Glomerular endothelial cell (primary cell): Measurements from ENCODE around the gene ADORA2A. TPM values are rescaled to one million over a fixed set of nuclear protein-coding genes. Genes with fewer than 3 reads are reported as not detected.

ENCODE experiments used
- DNase-seq: peaks from one replicate; pipeline ENCODE4 v3.0.0-alpha.2; 2011; ENCODE audit warnings: low read depth, low spot score; ENCODE audit errors: extremely low read depth
- total RNA-seq: library from RNA; depleted of rRNA; stranded (reverse); fragments of >200 nt; gene quantifications from 2 replicates; pipeline ENCODE4 v1.2.3, GENCODE V29; 2015

ADORA2A gene
- total RNA-seq, 1 donor from 2014 or later = 60.6 TPM

- no peak for DNase-seq
Observed at GRCh38 chr22:24402460-24403192, 24.8 kb upstream of the ADORA2A start.

- DNase-seq = no peak
Observed at GRCh38 chr22:24403346-24403745, 24.1 kb upstream of the ADORA2A start.

- no peak for DNase-seq
Observed at GRCh38 chr22:24404561-24405275, 22.7 kb upstream of the ADORA2A start.

GRCh38 chr22:24405631-24406321 is 21.6 kb upstream of the ADORA2A start:
- no peak for DNase-seq

GRCh38 chr22:24406322-24407277 is 20.8 kb upstream of the ADORA2A start:
- DNase-seq = no peak

- no peak for DNase-seq
Observed at GRCh38 chr22:24407278-24407665, 20.1 kb upstream of the ADORA2A start.

- DNase-seq = no peak
Observed at GRCh38 chr22:24407884-24408283, 19.5 kb upstream of the ADORA2A start.

GRCh38 chr22:24408630-24409029 is 18.8 kb upstream of the ADORA2A start:
- no peak for DNase-seq

- no peak for DNase-seq
Observed at GRCh38 chr22:24409707-24410106, 17.7 kb upstream of the ADORA2A start.

- DNase-seq = no peak
Observed at GRCh38 chr22:24410110-24410856, 17.1 kb upstream of the ADORA2A start.

GRCh38 chr22:24411256-24412004 is 16.0 kb upstream of the ADORA2A start:
- no peak for DNase-seq

- DNase-seq = no peak
Observed at GRCh38 chr22:24412274-24412673, 15.1 kb upstream of the ADORA2A start.

GRCh38 chr22:24413271-24413670 is 14.1 kb upstream of the ADORA2A start:
- no peak for DNase-seq

GRCh38 chr22:24413736-24414385 is 13.5 kb upstream of the ADORA2A start:
- no peak for DNase-seq

- no peak for DNase-seq
Observed at GRCh38 chr22:24414523-24414922, 12.9 kb upstream of the ADORA2A start.

- no peak for DNase-seq
Observed at GRCh38 chr22:24414984-24415945, 12.1 kb upstream of the ADORA2A start.

- DNase-seq = no peak
Observed at GRCh38 chr22:24416095-24416494, 11.3 kb upstream of the ADORA2A start.

- DNase-seq = no peak
Observed at GRCh38 chr22:24416611-24417010, 10.8 kb upstream of the ADORA2A start.
